ENCODE results near the gene SYDE2. TPM values are rescaled to one million over a fixed set of nuclear protein-coding genes. Genes with fewer than 3 reads are reported as not detected.

The SYDE2 gene
- total and polyA plus RNA-seq, 2 donors (not counting 1 experiment from before 2014, with no cell fraction given), result 0.25 to 0.89 TPM

GRCh38 chr1:85149805-85150204, 51.0 kb downstream of the SYDE2 start:
- no peaks in the 10 kb centered on the region for H3K4me1 ChIP-seq (ENCODE audit: control insufficient read depth in 2 of 2, insufficient read depth in 2 of 2, low read length in 2 of 2)
- ChIA-PET CTCF (no interaction called here), POLR2A (no interaction called here)
- H3K27me3 Mint-ChIP-seq, result peaks cover 11% of the 10 kb centered on the region
- WGBS (ENCODE audit: insufficient coverage), result no CpG with 5 or more reads among the region's 2 CpGs
- H3K27ac Mint-ChIP-seq, result no peak overlapping the region
- H3K27me3 ChIP-seq (replicated peaks in 1 of 4; ENCODE audit: control extremely low read depth in 1 of 4, control insufficient read depth in 3 of 4, insufficient read depth in 4 of 4, low read length in 3 of 4), result no peaks in the 10 kb centered on the region
- no peaks in the 10 kb centered on the region for H3K4me1 Mint-ChIP-seq
- no peaks in the 10 kb centered on the region for H4K20me1 ChIP-seq (ENCODE audit: control insufficient read depth, insufficient read depth, low read length, poor library complexity, severe bottlenecking)
- H3K4me3 ChIP-seq (ENCODE audit: control extremely low read depth in 1 of 5, extremely low read depth in 1 of 5, insufficient read depth in 1 of 5, low read depth in 2 of 5, low read length in 4 of 5), result no peak overlapping the region
- H3K9ac ChIP-seq (ENCODE audit: low read length), result no peak overlapping the region
- no peak for TF ChIP-seq EZH2 (IDR thresholded peaks at IDR 0.05; ENCODE audit: borderline replicate concordance, insufficient read depth, low read depth, low read length, poor library complexity, severe bottlenecking)
- TF ChIP-seq, protein P1, sequence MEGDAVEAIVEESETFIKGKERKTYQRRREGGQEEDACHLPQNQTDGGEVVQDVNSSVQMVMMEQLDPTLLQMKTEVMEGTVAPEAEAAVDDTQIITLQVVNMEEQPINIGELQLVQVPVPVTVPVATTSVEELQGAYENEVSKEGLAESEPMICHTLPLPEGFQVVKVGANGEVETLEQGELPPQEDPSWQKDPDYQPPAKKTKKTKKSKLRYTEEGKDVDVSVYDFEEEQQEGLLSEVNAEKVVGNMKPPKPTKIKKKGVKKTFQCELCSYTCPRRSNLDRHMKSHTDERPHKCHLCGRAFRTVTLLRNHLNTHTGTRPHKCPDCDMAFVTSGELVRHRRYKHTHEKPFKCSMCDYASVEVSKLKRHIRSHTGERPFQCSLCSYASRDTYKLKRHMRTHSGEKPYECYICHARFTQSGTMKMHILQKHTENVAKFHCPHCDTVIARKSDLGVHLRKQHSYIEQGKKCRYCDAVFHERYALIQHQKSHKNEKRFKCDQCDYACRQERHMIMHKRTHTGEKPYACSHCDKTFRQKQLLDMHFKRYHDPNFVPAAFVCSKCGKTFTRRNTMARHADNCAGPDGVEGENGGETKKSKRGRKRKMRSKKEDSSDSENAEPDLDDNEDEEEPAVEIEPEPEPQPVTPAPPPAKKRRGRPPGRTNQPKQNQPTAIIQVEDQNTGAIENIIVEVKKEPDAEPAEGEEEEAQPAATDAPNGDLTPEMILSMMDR (IDR thresholded peaks at IDR 0.05), result no peak
- no peaks in the 10 kb centered on the region for H3K79me2 ChIP-seq (ENCODE audit: control insufficient read depth, insufficient read depth, low read length)
- H3K4me2 ChIP-seq (replicated peaks; ENCODE audit: low read depth, low read length, poor library complexity, severe bottlenecking), result no peak overlapping the region
- ATAC-seq (ENCODE audit: low read depth) (no peak), DNase-seq (no peak)
- H3K4me3 Mint-ChIP-seq, result no peak overlapping the region
- no peaks in the 10 kb centered on the region for H3K9me3 Mint-ChIP-seq (ENCODE audit: insufficient read depth)
- intact Hi-C loops (cut with micrococcal nuclease), result no loop called here
- no peaks in the 10 kb centered on the region for H3K36me3 ChIP-seq (replicated peaks in 1 of 2; ENCODE audit: control extremely low read depth in 1 of 2, control insufficient read depth in 1 of 2, extremely low read depth in 1 of 2, insufficient read depth in 2 of 2, low read length in 1 of 2)
- no peak overlapping the region for H2AFZ ChIP-seq (ENCODE audit: insufficient read depth, low read depth, low read length, poor library complexity, severe bottlenecking)
- no peak overlapping the region for H3K27ac ChIP-seq (ENCODE audit: low read length in 2 of 2)
- H3K9me3 ChIP-seq (ENCODE audit: control extremely low read depth in 1 of 3, control insufficient read depth in 2 of 3, insufficient read depth in 1 of 3, low read length in 2 of 3), result no peaks in the 10 kb centered on the region

GRCh38 chr1:85148524-85149250, 52.1 kb downstream of the SYDE2 start:
- no peaks in the 10 kb centered on the region for H3K79me2 ChIP-seq (ENCODE audit: control insufficient read depth, insufficient read depth, low read length)
- Mint-ChIP-seq H3K4me1 (no peaks in the 10 kb centered on the region), H3K4me3 (no peak overlapping the region), H3K27me3 (peaks cover 11% of the 10 kb centered on the region), H3K27ac (no peak overlapping the region), H3K9me3 (ENCODE audit: insufficient read depth) (no peaks in the 10 kb centered on the region)
- H3K4me2 ChIP-seq (replicated peaks; ENCODE audit: low read depth, low read length, poor library complexity, severe bottlenecking), result no peak overlapping the region
- TF ChIP-seq EZH2 (IDR thresholded peaks at IDR 0.05; ENCODE audit: borderline replicate concordance, insufficient read depth, low read depth, low read length, poor library complexity, severe bottlenecking), result no peak
- TF ChIP-seq, protein P1 (IDR thresholded peaks at IDR 0.05), result no peak
- H3K27me3 ChIP-seq (replicated peaks in 1 of 4; ENCODE audit: control extremely low read depth in 1 of 4, control insufficient read depth in 3 of 4, insufficient read depth in 4 of 4, low read length in 3 of 4), result no peaks in the 10 kb centered on the region
- CTCF ChIA-PET, result no interaction called here
- no peak overlapping the region for H3K27ac ChIP-seq (ENCODE audit: low read length in 2 of 2)
- no peak overlapping the region for H2AFZ ChIP-seq (ENCODE audit: insufficient read depth, low read depth, low read length, poor library complexity, severe bottlenecking)
- H3K36me3 ChIP-seq (replicated peaks in 1 of 2; ENCODE audit: control extremely low read depth in 1 of 2, control insufficient read depth in 1 of 2, extremely low read depth in 1 of 2, insufficient read depth in 2 of 2, low read length in 1 of 2), result no peaks in the 10 kb centered on the region
- no peaks in the 10 kb centered on the region for H3K4me1 ChIP-seq (ENCODE audit: control insufficient read depth in 2 of 2, insufficient read depth in 2 of 2, low read length in 2 of 2)
- POLR2A ChIA-PET, result no interaction called here
- no peak overlapping the region for H3K4me3 ChIP-seq (ENCODE audit: control extremely low read depth in 1 of 5, extremely low read depth in 1 of 5, insufficient read depth in 1 of 5, low read depth in 2 of 5, low read length in 4 of 5)
- ATAC-seq (ENCODE audit: low read depth) (no peak), DNase-seq (no peak)
- H4K20me1 ChIP-seq (ENCODE audit: control insufficient read depth, insufficient read depth, low read length, poor library complexity, severe bottlenecking), result no peaks in the 10 kb centered on the region
- no peak overlapping the region for H3K9ac ChIP-seq (ENCODE audit: low read length)
- no peaks in the 10 kb centered on the region for H3K9me3 ChIP-seq (ENCODE audit: control extremely low read depth in 1 of 3, control insufficient read depth in 2 of 3, insufficient read depth in 1 of 3, low read length in 2 of 3)
- intact Hi-C loops (cut with micrococcal nuclease), result no loop called here

Measured in B cell (primary cell).